Neural crest cell (in vitro differentiated cells): ENCODE data around the gene MX2. TPM values are rescaled to one million over a fixed set of nuclear protein-coding genes. Genes with fewer than 3 reads are reported as not detected.
"Not testable (repeated sequence)": the region's sequence is repeated elsewhere in the genome, so short reads cannot be mapped to it uniquely, and the experiment has no call there.

Experiments
- DNase-seq: peaks from one replicate; pipeline ENCODE4 v3.0.0; 2021; ENCODE audit warnings: low read depth, mixed read lengths, low spot score
- H3K27ac Mint-ChIP-seq: one replicate; pipeline ENCODE4 v1.8.0; 2021; ENCODE audit warnings: mild to moderate bottlenecking, mixed read lengths; ENCODE audit not compliant: unreplicated experiment
- H3K27me3 Mint-ChIP-seq: 2 replicates; pipeline ENCODE4 v1.8.0; 2021; ENCODE audit warnings: low read depth, mild to moderate bottlenecking, mixed read lengths
- H3K36me3 Mint-ChIP-seq: 2 replicates; pipeline ENCODE4 v1.8.0; 2021; ENCODE audit warnings: low read depth, mild to moderate bottlenecking, mixed read lengths
- H3K4me1 Mint-ChIP-seq: 2 replicates; pipeline ENCODE4 v1.8.0; 2021; ENCODE audit warnings: mixed read lengths
- H3K4me3 Mint-ChIP-seq: one replicate; pipeline ENCODE4 v1.8.0; 2021; ENCODE audit warnings: mild to moderate bottlenecking, mixed read lengths
- H3K9me3 Mint-ChIP-seq: 2 replicates; pipeline ENCODE4 v1.8.0; 2021; ENCODE audit warnings: mixed read lengths
- total RNA-seq: library from RNA; stranded (reverse); gene quantifications from 2 replicates; pipeline ENCODE4 v1.2.1, GENCODE V29; 2021
- TF ChIP-seq, protein P1 (sequence below): fragments of 200-600 bp; sonication (generic); conservative IDR thresholded peaks from 2 replicates; pipeline ENCODE4 v1.5.0; 2021; ENCODE audit warnings: antibody characterized with exemption, mild to moderate bottlenecking

MX2 gene
- total RNA-seq, 1 donor from 2014 or later: not detected

DNA sequence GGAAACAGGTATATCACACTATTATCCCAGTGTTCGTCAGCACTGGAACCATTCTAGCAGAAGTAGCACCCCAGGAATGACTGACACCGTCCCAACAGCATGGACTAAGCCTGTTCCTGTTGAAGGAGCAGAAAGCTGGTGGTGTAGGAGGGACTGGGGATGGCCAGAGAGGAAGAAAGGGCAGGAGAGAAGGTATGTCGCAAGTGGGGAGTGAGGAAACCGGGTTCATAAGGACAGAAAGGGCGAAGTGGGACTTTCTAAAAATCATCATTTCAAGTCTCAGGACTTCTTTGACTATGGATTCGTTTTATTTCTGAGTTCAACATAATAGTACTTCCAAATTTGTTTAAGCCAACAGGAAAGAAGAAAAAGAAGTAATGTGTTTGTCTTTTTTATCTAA lies 44.5 kb downstream of the MX2 start:
- Mint-ChIP-seq H3K4me3 (no peak overlapping the region), H3K27ac (no peak overlapping the region), H3K9me3 (no peaks in the 10 kb centered on the region), H3K36me3 (no peaks in the 10 kb centered on the region), H3K27me3 (no peaks in the 10 kb centered on the region), H3K4me1 (peaks cover 17% of the 10 kb centered on the region)
- TF ChIP-seq, protein P1, sequence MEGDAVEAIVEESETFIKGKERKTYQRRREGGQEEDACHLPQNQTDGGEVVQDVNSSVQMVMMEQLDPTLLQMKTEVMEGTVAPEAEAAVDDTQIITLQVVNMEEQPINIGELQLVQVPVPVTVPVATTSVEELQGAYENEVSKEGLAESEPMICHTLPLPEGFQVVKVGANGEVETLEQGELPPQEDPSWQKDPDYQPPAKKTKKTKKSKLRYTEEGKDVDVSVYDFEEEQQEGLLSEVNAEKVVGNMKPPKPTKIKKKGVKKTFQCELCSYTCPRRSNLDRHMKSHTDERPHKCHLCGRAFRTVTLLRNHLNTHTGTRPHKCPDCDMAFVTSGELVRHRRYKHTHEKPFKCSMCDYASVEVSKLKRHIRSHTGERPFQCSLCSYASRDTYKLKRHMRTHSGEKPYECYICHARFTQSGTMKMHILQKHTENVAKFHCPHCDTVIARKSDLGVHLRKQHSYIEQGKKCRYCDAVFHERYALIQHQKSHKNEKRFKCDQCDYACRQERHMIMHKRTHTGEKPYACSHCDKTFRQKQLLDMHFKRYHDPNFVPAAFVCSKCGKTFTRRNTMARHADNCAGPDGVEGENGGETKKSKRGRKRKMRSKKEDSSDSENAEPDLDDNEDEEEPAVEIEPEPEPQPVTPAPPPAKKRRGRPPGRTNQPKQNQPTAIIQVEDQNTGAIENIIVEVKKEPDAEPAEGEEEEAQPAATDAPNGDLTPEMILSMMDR: no peak
- no peak for DNase-seq

DNA sequence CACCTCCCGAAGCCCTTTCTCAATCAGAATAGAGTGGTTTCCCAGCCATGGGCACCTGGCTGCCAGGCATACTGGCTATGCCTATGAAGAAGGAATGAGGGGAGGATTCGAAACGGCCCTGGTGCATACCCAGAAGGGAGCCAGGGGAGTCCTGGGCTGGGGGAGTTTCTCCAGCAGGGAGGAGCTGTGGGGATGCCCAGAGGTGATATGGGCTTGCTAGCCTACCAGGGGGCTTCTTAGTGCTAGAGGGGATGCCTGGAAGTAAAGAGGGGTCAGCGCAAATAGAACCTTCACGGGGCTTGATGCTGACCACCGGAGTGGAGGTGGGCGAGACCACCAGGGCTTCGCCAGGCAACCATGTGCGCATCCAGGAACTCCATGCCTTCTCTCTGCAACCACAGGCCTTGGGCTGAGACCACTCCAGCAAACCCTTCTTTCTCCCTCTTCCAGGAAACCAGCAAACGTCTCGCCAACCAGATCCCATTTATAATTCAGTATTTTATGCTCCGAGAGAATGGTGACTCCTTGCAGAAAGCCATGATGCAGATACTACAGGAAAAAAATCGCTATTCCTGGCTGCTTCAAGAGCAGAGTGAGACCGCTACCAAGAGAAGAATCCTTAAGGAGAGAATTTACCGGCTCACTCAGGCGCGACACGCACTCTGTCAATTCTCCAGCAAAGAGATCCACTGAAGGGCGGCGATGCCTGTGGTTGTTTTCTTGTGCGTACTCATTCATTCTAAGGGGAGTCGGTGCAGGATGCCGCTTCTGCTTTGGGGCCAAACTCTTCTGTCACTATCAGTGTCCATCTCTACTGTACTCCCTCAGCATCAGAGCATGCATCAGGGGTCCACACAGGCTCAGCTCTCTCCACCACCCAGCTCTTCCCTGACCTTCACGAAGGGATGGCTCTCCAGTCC lies 46.0 kb downstream of the MX2 start:
- no peaks in the 10 kb centered on the region for H3K27me3 Mint-ChIP-seq
- no peaks in the 10 kb centered on the region for H3K9me3 Mint-ChIP-seq
- no peak overlapping the region for H3K27ac Mint-ChIP-seq
- no peak for DNase-seq
- no peak overlapping the region for H3K4me3 Mint-ChIP-seq
- TF ChIP-seq, protein P1: no peak
- peaks cover 21% of the 10 kb centered on the region for H3K4me1 Mint-ChIP-seq
- no peaks in the 10 kb centered on the region for H3K36me3 Mint-ChIP-seq

DNA sequence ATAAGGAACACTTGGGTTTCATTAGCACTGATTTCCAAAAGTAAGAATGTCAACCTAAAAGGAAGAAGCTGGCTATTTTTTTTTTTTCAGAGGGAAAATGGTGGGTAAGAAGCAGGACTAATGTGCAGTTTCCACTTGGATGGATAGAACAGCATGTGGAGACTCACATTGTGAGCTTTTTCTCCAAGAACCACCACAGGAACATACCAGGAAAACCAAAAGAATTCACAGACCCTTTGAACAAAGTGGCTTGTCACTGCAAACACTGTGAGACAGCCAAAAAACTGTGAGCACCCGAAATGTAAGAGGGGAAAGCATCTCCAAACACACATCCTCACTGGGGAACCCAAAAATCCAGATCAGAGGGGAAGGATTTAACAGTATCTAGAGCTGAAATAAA lies 48.5 kb downstream of the MX2 start:
- peaks cover 13% of the 10 kb centered on the region for H3K9me3 Mint-ChIP-seq
- H3K4me1 Mint-ChIP-seq: peaks cover 7% of the 10 kb centered on the region
- H3K4me3 Mint-ChIP-seq: no peak overlapping the region
- no peak overlapping the region for H3K27ac Mint-ChIP-seq
- H3K27me3 Mint-ChIP-seq: peaks cover 10% of the 10 kb centered on the region
- TF ChIP-seq, protein P1: no peak
- DNase-seq: no peak
- no peaks in the 10 kb centered on the region for H3K36me3 Mint-ChIP-seq

DNA sequence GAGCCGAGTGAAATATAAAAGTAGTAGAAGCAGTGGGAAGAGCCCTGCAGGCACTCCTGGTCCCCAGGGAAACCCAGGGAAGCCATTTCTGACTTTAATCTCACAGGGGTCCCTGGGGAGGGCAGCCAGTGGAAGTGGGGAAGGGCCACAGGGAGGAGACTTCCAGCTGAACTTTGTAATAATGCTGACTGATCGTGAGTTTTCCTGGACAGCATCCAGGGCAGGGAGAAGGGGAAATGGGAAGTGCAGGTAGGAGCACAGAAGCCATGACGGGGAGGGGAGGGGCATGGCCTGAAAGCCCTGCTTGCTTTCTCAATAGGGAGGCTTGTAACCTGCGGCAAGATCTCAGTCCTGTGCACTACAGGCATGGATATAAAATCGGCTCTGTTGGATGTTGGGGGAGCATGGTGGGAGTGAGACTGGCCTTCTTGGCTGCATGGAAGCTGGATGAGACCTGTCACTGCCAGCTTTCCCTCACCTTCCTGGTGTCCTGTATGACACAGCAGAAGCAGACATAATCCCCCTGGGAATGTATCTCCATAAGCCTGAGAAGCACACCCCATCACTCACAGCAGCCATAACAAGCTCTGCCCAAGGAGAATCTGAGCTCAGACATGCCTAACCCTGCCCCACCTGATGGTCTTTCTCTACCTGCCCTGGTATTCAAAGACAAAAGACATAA lies 49.1 kb downstream of the MX2 start:
- no peak overlapping the region for H3K27ac Mint-ChIP-seq
- H3K4me1 Mint-ChIP-seq: peaks cover 7% of the 10 kb centered on the region
- peaks cover 11% of the 10 kb centered on the region for H3K27me3 Mint-ChIP-seq
- no peak for DNase-seq
- TF ChIP-seq, protein P1: no peak
- no peak overlapping the region for H3K4me3 Mint-ChIP-seq
- peaks cover 15% of the 10 kb centered on the region for H3K9me3 Mint-ChIP-seq
- no peaks in the 10 kb centered on the region for H3K36me3 Mint-ChIP-seq

DNA sequence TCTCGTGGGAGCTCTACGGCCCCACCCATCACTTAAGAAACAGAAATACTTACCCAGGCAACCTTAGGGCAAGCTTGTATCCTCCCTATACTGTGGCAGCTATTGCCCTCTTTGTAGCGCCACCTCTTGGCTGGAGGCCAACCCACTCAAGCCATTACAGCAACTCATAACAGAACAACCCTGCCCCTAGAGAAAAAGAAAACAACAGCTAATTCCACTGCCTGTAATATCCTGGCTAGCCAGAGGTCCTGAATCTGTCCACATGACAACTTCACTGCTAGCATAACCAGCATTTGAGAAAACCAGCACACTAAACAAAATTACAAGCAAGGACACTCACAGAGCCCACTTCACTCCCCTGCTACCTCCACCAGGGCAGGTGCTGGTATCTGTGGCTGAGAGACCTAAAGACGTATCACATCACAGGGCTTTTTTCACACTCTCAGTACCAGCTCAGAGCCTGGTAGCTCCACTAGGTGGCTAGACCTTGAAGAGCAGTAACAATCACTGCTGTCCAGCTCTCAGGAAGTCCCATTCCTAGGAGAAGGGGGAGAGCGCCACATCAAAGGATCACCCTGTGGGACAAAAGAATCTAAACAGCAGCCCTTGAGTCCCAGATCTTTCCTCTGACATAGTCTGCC lies 49.7 kb downstream of the MX2 start:
- Mint-ChIP-seq H3K4me3 (no peak overlapping the region), H3K27me3 (peaks cover 11% of the 10 kb centered on the region), H3K27ac (no peak overlapping the region), H3K9me3 (peaks cover 15% of the 10 kb centered on the region), H3K36me3 (no peaks in the 10 kb centered on the region), H3K4me1 (peaks cover 7% of the 10 kb centered on the region)
- no peak for DNase-seq
- TF ChIP-seq, protein P1: peak; percentile 25

DNA sequence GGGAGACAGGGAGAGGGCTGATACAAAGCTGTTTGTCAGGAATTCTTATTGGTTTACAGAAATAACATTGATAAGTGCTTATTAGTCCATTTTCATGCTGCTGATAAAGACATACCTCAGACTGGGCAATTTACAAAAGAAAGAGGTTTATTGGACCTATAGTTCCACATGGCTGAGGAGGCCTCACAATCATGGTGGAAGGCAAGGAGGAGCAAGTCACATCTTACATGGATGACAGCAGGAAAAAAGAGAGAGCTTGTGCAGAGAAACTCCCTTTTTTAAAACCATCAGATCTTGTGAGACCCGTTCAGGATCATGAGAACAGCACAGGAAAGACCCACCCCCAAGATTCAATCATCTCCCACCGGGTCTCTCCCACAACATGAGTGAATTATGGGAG lies 55.7 kb downstream of the MX2 start:
- Mint-ChIP-seq H3K27me3 (peaks cover 11% of the 10 kb centered on the region), H3K27ac (peak overlapping the region; percentile 25), H3K4me3 (peak overlapping the region; percentile 60), H3K9me3 (peaks cover 19% of the 10 kb centered on the region), H3K4me1 (peaks cover 13% of the 10 kb centered on the region)
- not testable (repeated sequence) for H3K36me3 Mint-ChIP-seq, DNase-seq
